Cortex of kidney (tissue), 1 donor: Measurements from ENCODE around the gene ST6GALNAC2.
"Not testable (repeated sequence)": the region's sequence is repeated elsewhere in the genome, so short reads cannot be mapped to it uniquely, and the experiment has no call there.

Experiments
- DNase-seq: peaks from one replicate; lab custom pipeline; 2025; lab: John Stamatoyannopoulos, UW

ST6GALNAC2 gene

DNA sequence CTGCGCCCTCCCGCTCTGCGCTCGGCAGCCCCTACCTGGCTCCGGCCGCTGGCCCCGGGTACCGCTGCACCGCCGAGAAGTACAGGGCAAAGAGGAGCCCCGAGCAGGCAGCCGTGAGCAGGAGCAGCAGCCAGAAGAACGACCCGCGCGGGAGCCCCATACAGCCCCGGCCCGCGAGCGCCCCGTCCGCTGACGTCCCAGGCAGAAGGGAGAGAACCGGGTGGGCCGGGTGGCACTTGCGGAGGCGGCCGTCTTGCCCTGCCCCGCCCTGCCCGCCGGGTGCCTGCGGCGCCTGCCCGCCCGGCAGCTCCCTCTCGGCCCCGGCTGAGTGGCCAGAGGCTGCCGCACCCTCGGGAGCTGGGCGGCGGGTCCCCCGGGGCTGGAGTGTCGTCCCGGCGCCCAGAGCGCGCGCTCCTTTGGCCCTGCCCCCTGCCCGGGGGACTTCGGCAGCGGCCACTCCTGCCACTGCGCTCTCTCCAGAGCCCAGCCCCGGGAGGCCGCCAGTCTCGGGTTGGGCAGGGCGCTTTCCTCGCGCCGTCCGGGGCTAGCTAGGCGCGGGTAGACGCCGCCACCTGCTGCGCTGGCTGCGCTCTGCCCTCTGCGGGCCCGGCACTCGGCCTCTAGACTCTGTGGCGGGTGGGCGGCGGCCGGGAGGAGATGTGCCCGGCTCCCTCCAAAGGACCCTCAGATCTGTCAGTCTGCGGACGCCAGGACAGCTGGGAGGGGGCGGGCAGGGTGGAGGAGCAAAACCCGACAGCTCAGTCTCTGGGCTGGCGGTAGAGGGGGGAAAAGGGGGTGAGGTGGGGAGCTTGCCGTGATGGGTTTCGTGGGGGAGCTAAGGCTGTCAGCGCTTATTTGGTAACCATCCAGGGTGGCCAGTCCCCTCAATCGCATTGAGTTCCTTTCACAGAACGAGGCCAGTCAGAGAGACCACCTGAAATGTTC, at the start of gene ST6GALNAC2:
TSS of gene ST6GALNAC2 (minus strand) at position 212 of the 945 bp plus-strand sequence. CDS start at position 160, 52 bp downstream.
- no peak for DNase-seq

DNA sequence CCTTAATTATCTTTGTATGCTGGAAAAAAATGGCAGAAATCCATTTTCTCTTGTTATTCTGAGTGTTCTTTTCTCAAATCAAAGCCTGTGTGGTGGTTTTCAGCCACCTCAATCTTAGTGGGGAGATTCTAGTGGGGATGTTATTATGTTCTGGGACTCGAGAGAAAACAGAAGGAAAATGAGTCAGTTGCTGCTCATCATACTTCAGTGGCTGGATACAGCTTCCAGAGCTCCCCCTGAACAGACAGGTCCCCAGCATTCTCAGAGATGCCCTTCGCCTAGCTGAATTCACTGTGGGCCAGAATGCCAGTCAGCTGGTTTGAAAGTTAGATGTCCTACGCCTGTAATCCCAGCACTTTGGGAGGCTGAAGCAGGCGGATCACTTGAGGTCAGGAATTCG, 49.4 kb upstream of the ST6GALNAC2 start:
- no peak for DNase-seq

DNA sequence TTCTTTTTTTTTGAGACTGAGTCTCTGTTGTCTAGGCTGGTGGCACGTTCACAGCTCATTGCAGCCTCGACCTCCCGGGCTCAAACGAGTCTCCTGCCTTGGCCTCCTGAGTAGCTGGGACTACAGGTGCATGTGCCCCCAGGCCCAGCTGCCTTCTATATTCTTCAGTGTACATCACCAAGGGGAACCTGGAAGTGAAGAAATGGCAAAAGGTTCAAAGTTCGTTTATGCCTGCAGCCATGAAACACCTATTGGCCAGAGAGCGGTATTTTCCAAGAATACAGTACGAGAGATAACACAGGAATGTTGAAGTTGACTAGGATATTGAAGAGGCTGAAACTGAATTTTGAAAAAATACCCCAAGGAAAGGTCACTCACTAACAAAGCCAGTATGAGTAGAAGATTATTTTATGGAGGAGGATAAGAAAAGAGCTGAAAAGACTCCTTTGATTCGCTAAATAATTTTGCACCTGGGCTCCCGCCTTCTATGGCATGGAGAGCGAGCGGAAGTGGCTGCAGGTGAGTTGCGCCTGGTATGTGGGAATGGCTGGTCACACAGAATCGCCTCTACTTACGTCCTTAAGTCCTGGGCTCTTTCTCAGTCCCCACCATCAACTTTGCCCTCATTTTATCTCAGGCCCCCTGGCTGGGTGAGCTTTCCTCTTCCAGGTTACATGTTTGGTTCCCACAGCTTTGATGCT, 48.1 kb upstream of the ST6GALNAC2 start:
- no peak for DNase-seq

DNA sequence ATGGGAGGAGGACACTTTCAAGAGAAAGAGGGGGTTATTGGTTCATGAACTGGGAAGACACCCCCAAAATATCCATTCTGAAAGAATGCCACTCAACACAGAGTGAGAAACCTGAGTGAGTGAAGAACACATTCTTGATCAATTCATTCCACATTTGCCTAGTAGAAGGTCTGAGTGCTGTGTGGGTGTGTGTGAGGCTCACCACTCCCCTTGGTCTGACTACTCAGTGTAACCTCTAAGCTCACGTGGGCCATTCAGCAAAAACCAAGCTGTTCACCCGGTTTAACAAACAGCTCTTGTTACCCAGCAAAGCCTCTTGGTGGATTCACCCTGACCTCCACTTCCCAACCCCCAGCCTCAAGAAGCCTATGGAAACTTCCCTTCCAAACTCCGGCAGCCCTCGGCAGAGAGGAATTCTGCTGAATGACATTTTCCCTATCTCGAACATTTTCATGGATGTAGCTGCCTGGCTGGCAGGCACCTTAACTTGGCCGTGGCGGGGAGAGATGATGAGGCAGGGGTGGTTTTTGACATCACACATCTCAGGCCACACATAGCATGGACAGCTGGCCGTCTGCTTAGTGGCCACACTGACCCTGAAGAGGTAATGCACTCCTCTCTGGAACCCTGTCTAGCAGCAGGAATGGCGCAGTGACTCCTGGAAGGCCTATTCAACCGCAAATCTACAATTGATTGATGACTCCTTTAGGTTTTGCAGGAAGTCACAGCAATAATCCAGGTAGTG, 46.3 kb upstream of the ST6GALNAC2 start:
- no peak for DNase-seq

DNA sequence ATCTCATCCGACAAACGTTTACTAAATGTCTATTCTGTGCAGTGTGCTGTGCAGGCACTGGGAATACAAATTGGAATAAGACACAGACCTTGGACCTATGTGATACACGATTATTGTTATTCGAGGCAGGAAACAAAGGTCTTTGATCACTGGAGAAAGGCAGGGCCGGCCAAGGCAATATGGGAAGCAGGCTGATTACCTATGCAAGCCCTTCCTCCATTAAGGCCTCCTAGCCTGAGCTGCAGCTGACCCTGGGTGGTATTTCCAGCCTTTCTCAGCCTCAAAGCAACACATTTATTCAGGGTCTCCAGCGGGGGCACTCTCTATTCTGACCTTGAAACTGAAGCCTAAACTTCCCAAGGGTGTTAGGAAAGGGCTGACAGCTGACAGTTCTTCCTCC, 44.5 kb upstream of the ST6GALNAC2 start:
- DNase-seq = no peak

DNA sequence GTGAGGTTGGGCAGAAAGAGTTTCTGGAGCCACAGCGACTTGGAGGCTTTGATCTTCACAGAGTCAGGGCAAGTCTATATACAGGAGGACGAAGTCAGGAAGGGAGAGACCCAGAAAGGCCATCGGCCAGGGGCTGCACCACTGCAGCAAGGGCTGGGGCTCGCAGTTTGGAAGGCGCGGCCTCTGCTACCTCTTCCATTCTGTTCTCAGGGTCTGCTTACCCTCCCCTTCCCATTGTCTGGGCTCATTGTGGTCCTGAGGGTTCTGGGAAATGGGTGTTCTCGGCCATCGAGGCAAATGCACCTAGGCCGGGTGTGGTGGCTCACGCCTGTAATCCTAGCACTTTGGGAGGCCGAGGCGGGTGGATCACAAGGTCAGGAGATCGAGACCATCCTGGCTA, 41.9 kb upstream of the ST6GALNAC2 start:
- no peak for DNase-seq

DNA sequence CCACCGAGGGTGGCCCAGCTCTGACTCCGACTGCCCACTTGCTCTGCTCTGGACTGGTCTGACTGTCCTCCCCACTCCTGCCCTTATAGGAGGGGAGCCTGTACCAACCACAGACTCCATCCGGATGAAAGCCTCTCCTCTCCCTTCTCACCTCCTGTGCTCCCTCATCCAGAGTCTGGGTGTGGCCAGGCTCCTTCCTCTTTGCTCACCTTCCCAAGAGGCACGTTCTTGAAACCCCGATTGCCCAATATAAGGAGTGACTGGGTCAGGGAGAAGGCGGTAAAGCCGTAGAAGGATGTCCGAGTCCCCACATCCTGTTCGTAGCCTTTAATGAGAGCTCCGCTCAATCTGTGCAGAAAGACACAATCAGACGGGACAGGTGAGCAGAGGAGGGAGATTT, 40.8 kb upstream of the ST6GALNAC2 start:
- DNase-seq = no peak

DNA sequence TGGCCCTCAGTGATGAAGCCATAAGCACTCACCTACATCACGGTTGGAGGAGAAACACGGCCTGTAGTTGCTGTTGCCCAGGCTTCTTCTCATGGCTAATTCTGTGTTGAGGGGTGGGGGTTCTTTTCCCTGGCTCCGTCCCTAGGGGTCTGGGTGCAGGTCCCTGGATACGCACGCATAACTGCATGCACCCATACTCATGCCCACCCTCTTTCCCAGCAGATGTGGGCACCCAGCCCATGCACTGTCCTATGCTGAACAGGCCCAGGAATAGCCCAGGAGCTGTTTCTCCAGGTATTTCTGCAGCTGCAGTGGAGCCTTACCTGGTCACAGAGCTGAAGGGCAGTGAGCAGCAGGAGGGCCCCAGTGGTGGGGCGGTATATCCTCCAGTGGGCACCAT, 39.8 kb upstream of the ST6GALNAC2 start:
- DNase-seq = no peak

DNA sequence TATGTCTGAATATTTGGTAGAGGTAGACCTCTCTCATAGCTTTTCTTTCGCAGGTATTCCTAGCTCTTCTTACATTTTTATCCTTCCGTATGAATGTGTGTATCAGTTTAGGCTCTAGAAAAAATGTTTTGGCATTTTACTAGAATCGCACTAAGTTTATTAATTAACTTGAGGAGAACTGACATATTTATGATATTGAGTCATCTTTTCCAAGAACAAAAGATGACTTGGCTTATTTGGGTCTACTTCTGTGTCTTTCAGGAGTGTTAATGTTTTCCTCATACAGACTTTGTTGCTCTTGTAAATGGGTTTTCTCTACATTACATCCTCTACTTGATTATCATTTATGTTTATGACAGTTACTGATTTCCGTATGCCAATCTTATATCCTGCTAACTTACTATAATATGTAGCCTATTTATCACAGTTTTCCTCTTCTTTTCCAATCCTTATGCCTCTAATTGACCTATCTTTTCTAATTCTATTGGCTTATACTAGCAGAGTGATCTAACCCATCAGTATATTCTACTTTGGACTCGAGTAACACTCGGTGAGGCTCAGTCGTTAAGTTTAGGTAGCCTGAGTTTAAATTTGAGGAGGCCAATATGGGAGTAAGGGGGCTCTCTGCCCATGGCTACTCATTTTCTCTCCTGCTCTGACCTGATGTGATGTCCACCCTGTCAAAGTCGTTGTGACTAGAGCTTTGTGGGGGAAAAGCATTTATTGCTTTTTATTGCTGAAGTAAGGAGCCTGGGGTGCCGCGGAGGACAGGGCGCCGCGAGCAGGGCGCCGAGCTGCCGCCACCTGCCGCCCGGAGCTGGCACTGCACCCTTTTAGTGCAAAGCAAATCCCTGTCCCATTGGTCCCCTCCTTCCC, 37.8 kb upstream of the ST6GALNAC2 start:
- no peak for DNase-seq

DNA sequence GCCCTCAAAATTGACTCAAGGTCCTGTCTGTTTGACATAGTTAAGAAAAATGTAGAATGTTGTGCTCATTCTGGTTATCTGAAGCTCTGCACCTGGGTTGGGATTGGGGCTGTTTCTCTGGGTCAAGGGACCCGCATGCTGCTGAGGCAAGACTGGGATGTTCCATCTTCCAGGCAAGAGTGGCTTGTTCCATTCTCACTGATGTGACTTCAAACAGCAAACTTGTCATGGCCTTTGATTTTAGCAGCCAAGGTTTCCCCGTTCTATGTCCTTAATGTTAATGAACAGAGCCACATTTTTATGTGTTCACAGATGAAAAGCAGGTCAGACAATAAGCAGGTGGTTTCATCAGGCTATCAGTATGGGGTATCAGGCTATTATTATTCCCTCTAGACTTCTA, 32.2 kb upstream of the ST6GALNAC2 start:
- no peak for DNase-seq

DNA sequence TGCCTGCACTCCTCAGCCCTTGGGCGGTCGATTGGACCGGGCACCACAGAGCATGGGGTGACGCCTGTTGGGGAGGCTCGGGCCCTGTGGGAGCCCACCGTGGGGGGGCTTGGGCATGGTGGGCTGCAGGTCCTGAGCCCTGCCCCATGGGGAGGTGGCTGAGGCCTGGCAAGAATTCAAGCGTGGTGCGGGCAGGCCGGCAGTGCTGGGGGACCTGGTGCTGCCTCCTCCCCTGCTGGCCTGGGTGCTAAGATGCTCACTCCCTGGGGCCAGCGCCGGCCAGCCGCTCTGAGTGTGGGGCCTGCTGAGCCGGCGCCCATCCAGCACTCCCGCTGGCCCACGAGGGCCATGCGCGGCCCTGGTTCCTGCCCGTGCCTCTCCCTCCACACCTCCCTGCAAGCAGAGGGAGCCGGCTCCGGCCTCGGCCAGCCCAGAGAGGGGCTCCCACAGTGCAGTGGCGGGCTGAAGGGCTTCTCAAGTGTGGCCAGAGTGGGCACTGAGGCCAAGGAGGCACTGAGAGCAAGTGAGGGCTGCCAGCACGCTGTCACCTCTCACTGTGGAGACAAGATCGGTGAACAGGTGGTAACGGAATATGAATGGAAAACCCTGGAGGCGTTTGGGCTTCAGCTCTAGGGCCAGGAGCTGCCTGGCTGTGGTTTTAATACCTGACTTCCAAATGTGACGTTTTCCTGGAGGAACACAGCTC, 29.4 kb upstream of the ST6GALNAC2 start:
- no peak for DNase-seq

DNA sequence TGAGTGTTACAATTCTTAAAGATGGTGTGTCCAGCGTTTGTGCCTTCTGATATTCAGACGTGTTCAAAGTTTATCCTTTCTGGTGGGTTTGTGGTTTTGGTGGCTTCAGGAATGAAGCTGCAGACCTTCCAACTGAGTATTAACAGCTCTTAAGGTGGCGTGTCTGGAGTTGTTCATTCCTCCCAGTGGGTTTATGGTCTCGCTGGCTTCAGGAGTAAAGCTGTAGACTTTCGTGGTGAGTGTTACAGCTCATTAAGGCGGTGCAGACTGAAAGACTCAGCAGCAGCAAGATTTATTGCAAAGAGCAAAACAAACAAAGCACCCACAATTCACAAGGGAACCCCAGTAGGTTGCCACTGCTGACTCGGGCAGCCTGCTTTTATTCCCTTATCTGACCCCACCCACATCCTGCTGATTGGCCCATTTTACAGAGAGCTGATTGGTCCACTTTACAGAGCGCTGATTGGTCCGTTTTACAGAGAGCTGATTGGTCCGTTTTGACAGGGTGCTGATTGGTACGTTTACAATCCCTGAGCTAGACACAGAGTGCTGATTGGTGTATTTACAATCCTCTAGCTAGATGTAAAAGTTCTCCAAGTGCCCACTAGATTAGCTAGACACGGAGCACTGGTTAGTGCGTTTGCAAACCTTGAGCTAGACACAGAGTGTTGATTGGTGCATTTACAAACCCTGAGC, 28.6 kb upstream of the ST6GALNAC2 start:
- not testable (repeated sequence) for DNase-seq

DNA sequence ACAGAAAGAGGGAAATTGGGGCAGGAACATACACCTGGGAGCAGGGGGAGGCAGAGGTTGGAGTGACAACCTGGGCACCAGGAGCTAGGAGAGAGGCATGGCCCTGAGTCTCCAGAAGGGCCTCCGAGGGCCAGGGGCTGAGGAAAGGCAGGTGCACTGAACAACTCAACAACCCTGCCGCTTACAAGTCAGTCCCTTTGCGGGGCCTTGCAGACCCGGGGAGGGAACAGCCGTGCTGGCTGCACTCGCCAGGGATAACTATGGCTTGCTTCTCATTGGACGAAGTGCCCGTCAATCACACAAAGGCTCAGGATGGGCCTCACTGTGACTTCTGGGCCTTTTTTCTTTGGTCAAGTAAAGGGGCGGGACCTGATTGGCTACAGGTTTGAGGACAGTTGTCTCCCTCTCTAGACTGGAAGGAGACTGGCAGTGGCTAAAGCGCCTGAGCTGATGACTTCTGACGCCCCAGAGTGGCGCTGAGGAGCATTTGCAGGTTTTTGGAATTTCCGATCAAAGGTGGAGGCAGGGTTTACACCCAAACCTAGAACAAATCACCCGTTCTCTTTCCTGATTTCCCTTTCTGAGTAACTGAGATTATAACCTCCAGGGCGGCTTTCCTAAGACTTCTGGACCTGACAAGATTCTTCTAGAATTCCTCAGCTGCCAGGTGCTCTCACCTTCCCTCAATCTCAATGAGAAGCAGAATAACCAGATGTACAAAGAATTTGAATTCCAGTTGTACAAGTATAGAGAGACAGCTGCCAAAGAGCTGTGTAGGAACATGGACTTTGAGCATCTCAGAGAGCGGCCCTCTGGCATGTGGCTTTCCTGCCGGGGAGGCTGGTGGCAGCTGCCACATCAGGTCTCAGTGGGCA, 27.6 kb upstream of the ST6GALNAC2 start:
- no peak for DNase-seq

DNA sequence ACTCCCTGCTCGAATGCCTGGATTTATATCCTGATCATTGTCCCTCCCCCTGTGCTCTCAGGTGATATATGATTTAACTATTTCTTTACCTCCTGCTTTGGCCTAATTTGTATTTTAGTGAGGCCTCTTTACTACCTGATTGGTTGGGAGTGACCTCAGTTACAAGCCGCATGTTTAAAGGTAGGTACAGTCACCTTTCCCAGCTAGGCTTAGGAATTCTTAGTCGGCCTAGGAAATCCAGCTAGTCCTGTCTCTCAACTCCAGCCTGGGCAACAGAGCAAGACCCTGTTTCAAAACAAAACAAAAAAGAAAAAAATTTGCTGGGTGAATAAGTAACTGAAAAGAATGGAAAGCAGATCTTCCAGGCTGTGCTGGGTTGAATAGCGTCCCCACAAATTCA, 26.8 kb upstream of the ST6GALNAC2 start:
- no peak for DNase-seq

DNA sequence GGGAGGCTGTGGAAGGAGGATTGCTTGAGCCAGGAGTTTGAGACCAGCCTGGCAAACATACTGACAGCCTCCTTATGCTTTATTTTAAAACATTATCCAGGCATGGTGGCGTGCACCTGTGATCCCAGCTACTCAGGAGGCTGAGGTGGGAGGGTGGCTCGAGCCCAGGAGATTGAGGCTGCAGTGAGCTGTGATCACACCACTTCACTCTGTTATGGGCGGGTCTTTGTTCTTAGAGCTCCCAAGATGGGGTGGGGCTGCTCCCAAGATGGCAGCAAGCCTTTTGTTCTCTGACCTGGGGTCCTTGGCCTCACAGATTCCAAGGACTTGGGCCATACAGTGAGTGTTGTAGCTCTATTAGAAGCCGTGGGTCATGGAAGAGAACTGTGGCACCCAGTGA, 26.1 kb upstream of the ST6GALNAC2 start:
- no peak for DNase-seq

DNA sequence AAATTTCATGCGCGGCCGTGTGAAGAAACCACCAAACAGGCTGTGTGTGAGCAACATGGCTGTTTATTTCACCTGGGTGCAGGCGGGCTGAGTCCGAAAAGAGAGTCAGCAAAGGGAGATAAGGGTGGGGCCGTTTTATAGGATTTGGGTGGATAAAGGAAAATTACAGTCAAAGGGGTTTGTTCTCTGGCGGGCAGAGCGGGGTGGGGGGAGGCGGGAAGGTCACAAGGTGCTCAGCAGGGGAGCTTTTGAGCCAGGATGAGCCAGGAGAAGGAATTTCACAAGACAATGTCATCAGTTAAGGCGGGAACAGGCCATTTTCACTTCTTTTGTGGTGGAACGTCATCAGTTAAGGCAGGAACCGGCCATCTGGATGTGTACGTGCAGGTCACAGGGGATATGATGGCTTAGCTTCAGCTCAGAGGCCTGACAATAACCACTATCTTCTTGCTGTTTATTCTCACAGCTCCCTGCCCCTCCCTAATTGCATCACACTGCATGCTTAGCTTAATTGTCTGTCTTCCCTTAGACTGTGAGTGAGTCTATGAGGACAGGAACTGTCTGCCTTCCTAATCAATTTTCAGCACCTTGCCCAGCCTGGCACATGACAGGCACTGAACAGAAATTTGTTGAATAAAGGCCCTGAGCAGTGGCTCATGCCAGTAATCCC, 25.6 kb upstream of the ST6GALNAC2 start:
- DNase-seq = not testable (repeated sequence)

DNA sequence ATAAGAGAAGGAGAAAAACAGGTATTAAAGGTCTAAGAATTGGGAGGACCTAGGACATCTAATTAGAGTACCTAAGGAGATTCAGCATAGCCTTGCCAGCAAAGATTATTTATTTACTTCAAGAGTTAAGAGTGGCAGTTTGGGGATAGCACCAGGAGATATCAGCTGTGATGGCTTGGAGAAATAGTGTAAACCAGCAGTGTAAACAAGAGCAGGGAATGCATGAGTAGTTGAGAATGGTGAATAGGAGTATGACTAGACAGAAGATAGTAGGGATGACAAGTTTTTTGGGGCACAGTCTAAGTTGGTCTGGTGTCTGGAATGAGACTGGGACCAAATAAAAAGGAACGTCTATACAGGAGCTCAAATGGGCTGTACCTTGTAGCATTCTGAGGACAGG, 21.0 kb upstream of the ST6GALNAC2 start:
- DNase-seq = not testable (repeated sequence)

DNA sequence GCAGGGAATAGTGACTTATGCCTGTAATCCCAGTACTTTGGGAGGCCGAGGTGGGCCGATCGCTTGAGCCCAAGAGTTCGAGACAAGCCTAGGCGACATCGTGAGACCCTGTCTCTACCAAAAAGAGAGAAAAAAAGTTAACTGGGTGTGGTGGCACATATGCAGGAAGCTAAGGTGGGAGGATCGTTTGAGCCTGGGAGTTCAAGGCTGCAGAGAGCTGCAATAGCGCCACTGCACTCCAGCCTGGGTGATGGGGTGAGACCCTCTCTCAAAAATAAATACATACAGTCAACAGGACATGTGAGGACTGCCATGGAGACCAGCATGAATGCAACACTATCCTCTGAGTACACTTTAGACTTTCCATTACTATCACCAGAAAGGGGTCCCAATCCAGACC, 15.4 kb upstream of the ST6GALNAC2 start:
- DNase-seq = no peak
